GM12873 (cell line): ENCODE results near the gene GCK.

Experiments
- TF ChIP-seq, protein P1 (sequence below): IDR thresholded peaks from 2 replicates; pipeline ENCODE4 v1.5.1; 2012; ENCODE audit warnings: low read depth, mild to moderate bottlenecking, moderate library complexity, low read length, control low read depth; ENCODE audit not compliant: insufficient read depth; ENCODE audit errors: missing control alignments

The GCK gene

DNA sequence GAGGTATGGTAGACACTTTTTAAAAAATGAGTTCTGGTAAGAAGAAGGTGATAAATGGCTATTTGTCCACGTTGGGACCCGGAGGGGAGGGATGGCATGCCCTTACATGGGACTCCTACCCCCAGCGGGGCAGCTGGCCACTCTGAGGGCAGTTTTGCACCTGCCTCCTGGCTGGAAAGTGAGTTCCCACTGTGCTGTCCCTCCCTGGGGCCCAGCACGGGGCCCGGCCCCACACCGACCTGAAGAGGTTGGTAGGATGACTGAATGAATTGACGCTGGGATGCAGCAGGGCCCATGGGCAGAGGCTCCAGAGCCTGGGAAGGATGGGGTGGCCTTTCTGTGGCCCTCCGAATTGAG is 85.7 kb downstream of the GCK start:
- TF ChIP-seq, protein P1, sequence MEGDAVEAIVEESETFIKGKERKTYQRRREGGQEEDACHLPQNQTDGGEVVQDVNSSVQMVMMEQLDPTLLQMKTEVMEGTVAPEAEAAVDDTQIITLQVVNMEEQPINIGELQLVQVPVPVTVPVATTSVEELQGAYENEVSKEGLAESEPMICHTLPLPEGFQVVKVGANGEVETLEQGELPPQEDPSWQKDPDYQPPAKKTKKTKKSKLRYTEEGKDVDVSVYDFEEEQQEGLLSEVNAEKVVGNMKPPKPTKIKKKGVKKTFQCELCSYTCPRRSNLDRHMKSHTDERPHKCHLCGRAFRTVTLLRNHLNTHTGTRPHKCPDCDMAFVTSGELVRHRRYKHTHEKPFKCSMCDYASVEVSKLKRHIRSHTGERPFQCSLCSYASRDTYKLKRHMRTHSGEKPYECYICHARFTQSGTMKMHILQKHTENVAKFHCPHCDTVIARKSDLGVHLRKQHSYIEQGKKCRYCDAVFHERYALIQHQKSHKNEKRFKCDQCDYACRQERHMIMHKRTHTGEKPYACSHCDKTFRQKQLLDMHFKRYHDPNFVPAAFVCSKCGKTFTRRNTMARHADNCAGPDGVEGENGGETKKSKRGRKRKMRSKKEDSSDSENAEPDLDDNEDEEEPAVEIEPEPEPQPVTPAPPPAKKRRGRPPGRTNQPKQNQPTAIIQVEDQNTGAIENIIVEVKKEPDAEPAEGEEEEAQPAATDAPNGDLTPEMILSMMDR, result no peak

DNA sequence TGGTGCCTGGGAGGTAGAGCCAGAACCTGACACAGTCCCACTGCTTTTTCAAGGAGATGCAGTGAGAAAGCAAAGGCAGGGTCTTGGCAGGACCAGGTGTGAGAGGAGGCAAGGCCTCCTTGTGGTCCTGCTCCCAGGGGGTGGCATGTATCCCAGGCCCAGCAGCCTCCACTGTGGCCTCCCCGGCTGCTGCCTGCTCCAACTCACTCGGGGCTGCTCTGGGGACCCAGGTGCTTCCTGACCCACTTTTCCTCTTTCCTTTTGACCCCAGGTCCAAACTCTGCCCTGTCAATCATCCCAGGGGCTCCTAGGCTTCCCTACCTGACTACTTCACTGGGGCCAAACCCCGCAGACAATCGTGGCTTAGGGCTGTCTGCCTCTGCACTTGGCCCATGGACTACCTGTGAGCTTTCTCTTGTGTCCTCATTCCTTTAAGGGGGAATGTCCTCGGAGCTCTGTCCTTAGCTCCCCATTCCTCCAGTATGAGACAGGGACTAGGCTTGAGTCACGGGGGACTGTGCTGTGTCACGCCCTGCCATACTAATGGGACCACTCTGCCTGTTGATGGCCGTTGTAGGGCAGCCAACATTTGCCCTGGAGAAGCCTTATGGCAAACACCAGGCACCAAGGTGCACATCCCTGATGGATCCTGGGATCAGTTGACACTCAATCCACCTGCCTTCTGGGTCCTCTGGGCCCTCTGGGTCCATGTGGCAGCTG is 86.2 kb downstream of the GCK start:
- TF ChIP-seq, protein P1, result no peak

- TF ChIP-seq, protein P1, result no peak
Measured at GRCh38 chr7:44101966-44102845, 87.0 kb downstream of the GCK start.

GRCh38 chr7:44101303-44101965 is 87.8 kb downstream of the GCK start:
- TF ChIP-seq, protein P1, result no peak

- TF ChIP-seq, protein P1, result no peak
Measured at GRCh38 chr7:44100458-44101302, 88.6 kb downstream of the GCK start.

GRCh38 chr7:44099669-44100068 is 89.6 kb downstream of the GCK start:
- TF ChIP-seq, protein P1, result no peak
